Measurements from ENCODE around the gene GRPEL1. TPM values are rescaled to one million over a fixed set of nuclear protein-coding genes. Genes with fewer than 3 reads are reported as not detected.

Gene GRPEL1
- total RNA-seq, 1 experiment from 2014 or later = 40.7 TPM

DNA sequence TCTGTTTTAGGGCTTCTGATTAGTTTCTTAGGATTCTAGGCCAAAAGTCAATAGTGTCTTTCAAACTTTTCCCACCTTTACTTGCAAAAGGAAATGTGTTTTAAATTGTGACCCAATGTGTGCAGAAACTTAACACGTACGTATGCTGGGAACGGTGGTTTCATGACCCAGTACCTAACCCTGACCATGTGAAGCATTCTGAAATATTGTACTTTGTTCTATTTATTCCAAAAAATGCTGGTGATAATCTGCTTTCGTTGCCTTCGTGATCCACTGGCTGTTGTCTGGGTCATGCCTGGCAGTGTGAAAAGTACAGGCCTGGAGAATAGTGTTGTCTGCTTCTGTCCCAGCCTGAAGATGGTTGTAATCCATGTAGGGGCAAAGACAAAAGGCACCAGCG is 51.4 kb downstream of the GRPEL1 start:
- Histone ChIP-seq H2AK5ac (ENCODE audit: insufficient read length, low read length) (no peak overlapping the region), H3K14ac (ENCODE audit: insufficient read depth, low read length) (no peak overlapping the region), H4K91ac (ENCODE audit: insufficient read length, low read depth, low read length) (no peak overlapping the region), H3K27me3 (ENCODE audit: insufficient read depth, low read length) (no peaks in the 10 kb centered on the region; the same call in 1 of the 2 replicates), H2BK12ac (ENCODE audit: insufficient read length, low read depth, low read length) (no peak overlapping the region), H3K18ac (ENCODE audit: insufficient read length, low read depth, low read length) (no peak overlapping the region), H3K9me3 (ENCODE audit: control insufficient read depth, low read depth, low read length) (no peaks in the 10 kb centered on the region), H3K56ac (ENCODE audit: insufficient read length, low read depth, low read length) (no peak overlapping the region), H3K4ac (ENCODE audit: low read depth, low read length) (no peak overlapping the region), H4K20me1 (ENCODE audit: control insufficient read depth, insufficient read depth, insufficient read length) (no peaks in the 10 kb centered on the region), H3K23ac (ENCODE audit: insufficient read length, low read depth, low read length) (no peak overlapping the region), H3K4me2 (ENCODE audit: insufficient read depth, insufficient read length, low read length) (no peak overlapping the region), H3K79me1 (ENCODE audit: insufficient read depth, low read depth, low read length, poor library complexity, severe bottlenecking) (no peaks in the 10 kb centered on the region), H3K9ac (ENCODE audit: extremely low read depth, insufficient read length, low read length) (no peak overlapping the region), H2AFZ (ENCODE audit: low read length) (no peak overlapping the region), H4K5ac (ENCODE audit: insufficient read length, low read depth, low read length) (no peak overlapping the region), H3K79me2 (ENCODE audit: insufficient read depth, low read length) (no peaks in the 10 kb centered on the region), H2BK120ac (ENCODE audit: low read depth, low read length, poor library complexity, severe bottlenecking) (no peak overlapping the region), H3K4me1 (ENCODE audit: insufficient read depth, low read length) (no peaks in the 10 kb centered on the region), H2BK5ac (ENCODE audit: insufficient read length, low read length) (no peak overlapping the region), H3K23me2 (ENCODE audit: insufficient read length, low read depth, low read length, poor library complexity, severe bottlenecking) (no peaks in the 10 kb centered on the region), H3T11ph (ENCODE audit: low read length) (no peak overlapping the region), H4K8ac (replicated peaks; ENCODE audit: insufficient read length, low read depth, low read length) (no peak overlapping the region), H2BK15ac (ENCODE audit: low read depth, low read length) (no peak overlapping the region), H3K27ac (ENCODE audit: insufficient read length, low read depth, low read length) (no peak overlapping the region), H2BK20ac (ENCODE audit: low read depth, low read length, poor library complexity, severe bottlenecking) (no peak overlapping the region)
- DNase-seq = no peak
- H3K27ac Mint-ChIP-seq = no peak overlapping the region
- H3K4me1 Mint-ChIP-seq = peaks cover 7 to 13% of the 10 kb centered on the region in 2 experiments; a peak in 3 of 4 replicates
- no peak for TF ChIP-seq CTCF (conservative IDR thresholded peaks at IDR 0.05)
- no peaks in the 10 kb centered on the region; a peak in 1 of 5 replicates for H3K9me3 Mint-ChIP-seq
- peaks cover 28 to 77% (median 49%) of the 10 kb centered on the region in 3 experiments; a peak in 6 of 7 replicates for H3K36me3 Mint-ChIP-seq (ENCODE audit: insufficient read depth in 1 of 3, low read depth in 3 of 3)
- H3K27me3 Mint-ChIP-seq (ENCODE audit: low read depth) = no peaks in the 10 kb centered on the region; the same call in 1 of the 2 replicates
- no peak overlapping the region for H3K4me3 Mint-ChIP-seq
- WGBS (ENCODE audit: extremely low coverage, insufficient read length, low lambda C conversion rate) = no CpG with 5 or more reads among the region's 6 CpGs

Data from H9 (cell line).